BLaER1 treated with 17β-estradiol and CSF1 and Interleukin-3, amounts not matched to agents 10 nM and 100 nM (cell line): ENCODE results near the gene MAN2A1.

Experiments used
- H3K27ac ChIP-seq, 11 experiments: shearing (Covaris generic); formaldehyde crosslinking; 2 replicates each; pipeline ENCODE4 v1.8.1; 2022
- H3K27me3 ChIP-seq, 11 experiments: shearing (Covaris generic); formaldehyde crosslinking; 2 replicates each; pipeline ENCODE4 v1.8.1; 2022
- H3K36me3 ChIP-seq, 11 experiments: shearing (Covaris generic); formaldehyde crosslinking; 2 replicates each; pipeline ENCODE4 v1.8.1; 2022
- H3K4me1 ChIP-seq, 10 experiments: shearing (Covaris generic); formaldehyde crosslinking; 2 replicates each; pipeline ENCODE4 v1.8.1; 2022
- H3K4me2 ChIP-seq, 11 experiments: shearing (Covaris generic); formaldehyde crosslinking; 2 replicates each; pipeline ENCODE4 v1.8.1; 2022
- H3K4me3 ChIP-seq, 10 experiments: shearing (Covaris generic); formaldehyde crosslinking; 2 replicates each; pipeline ENCODE4 v1.8.1; 2022
- H3K9ac ChIP-seq, 11 experiments: shearing (Covaris generic); formaldehyde crosslinking; 2 replicates each; pipeline ENCODE4 v1.8.1; 2022
- H3K9me3 ChIP-seq, 11 experiments: shearing (Covaris generic); formaldehyde crosslinking; replicated peaks in 1 of 11; 2 replicates each; pipeline ENCODE4 v1.8.1; 2022
- H4K20me1 ChIP-seq, 11 experiments: shearing (Covaris generic); formaldehyde crosslinking; 2 replicates each; pipeline ENCODE4 v1.8.1; 2022
- Cebpa-rat ChIP-seq, 11 experiments: shearing (Covaris generic); IDR thresholded peaks; 2 replicates each; pipeline ENCODE4 v1.8.1; 2022

Gene MAN2A1

GRCh38 chr5:109695005-109695926 lies 5.5 kb downstream of the MAN2A1 start:
- Histone ChIP-seq H3K27ac (peak overlapping the region in 9 of 11 experiments; percentile 7 to 55 (median 35); a peak in 14 of 22 replicates), H3K9ac (peak overlapping the region in 4 of 11 experiments; percentile 13 to 32 (median 22); a peak in 5 of 22 replicates), H3K36me3 (peaks cover 0 to 30% (median 18%) of the 10 kb centered on the region in 11 experiments; a peak in 16 of 22 replicates), H3K9me3 (peaks cover 0 to 23% (median 14%) of the 10 kb centered on the region in 11 experiments; a peak in 13 of 22 replicates), H3K27me3 (no peaks in the 10 kb centered on the region), H3K4me3 (peak overlapping the region in 1 of 10 experiments; percentile 12; a peak in 1 of 20 replicates), H4K20me1 (peaks cover 13 to 95% (median 42%) of the 10 kb centered on the region in 11 experiments; a peak in 20 of 22 replicates), H3K4me1 (peaks cover 56 to 71% (median 62%) of the 10 kb centered on the region in 10 experiments), H3K4me2 (peak overlapping the region; percentile 38 to 93 (median 72))
- TF ChIP-seq Cebpa-rat (IDR thresholded peaks at IDR 0.05), result no peak

DNA sequence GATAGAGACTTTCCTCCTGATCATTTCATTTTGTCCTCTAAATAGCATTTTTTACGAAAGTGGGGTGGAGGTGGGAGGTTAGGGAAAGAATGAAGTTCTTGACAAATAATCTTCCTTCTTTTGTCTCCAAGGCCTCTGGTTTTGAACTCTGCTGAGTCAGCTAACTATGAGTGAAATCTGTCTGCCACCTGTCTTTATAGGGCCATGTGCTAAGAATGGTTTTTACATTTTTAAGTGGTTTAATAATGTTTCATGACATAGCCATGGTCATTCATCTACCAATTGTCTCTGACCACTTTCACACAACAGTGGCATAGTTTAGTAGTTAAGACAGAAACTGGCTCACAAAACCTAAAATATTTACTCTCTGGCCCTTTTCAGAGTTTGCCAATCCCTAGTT lies 7.6 kb downstream of the MAN2A1 start:
- H3K9me3 ChIP-seq, result peaks cover 0 to 23% (median 14%) of the 10 kb centered on the region in 11 experiments; a peak in 13 of 22 replicates
- H3K36me3 ChIP-seq, result peaks cover 5 to 42% (median 21%) of the 10 kb centered on the region in 11 experiments; a peak in 16 of 22 replicates
- H4K20me1 ChIP-seq, result peaks cover 6 to 95% (median 37%) of the 10 kb centered on the region in 11 experiments; a peak in 20 of 22 replicates
- no peak overlapping the region for H3K9ac ChIP-seq
- no peak for TF ChIP-seq Cebpa-rat (IDR thresholded peaks at IDR 0.05)
- no peaks in the 10 kb centered on the region for H3K27me3 ChIP-seq
- no peak overlapping the region for H3K27ac ChIP-seq
- peak overlapping the region in 1 of 11 experiments; percentile 39; a peak in 2 of 22 replicates for H3K4me2 ChIP-seq
- H3K4me1 ChIP-seq, result peaks cover 51 to 65% (median 57%) of the 10 kb centered on the region in 10 experiments
- H3K4me3 ChIP-seq, result no peak overlapping the region

GRCh38 chr5:109700516-109701153 lies 10.9 kb downstream of the MAN2A1 start:
- Histone ChIP-seq H3K4me3 (no peak overlapping the region), H3K36me3 (peaks cover 7 to 50% (median 25%) of the 10 kb centered on the region in 11 experiments; a peak in 18 of 22 replicates), H3K4me1 (peaks cover 20 to 36% (median 26%) of the 10 kb centered on the region in 10 experiments; a peak in 19 of 20 replicates), H3K9ac (0 out of 22 replicates have a peak overlapping the region, but pooled peaks of 2 of the 11 experiments have one; percentile 0 to 22), H3K27ac (peak overlapping the region in 7 of 11 experiments; percentile 3 to 57 (median 32); a peak in 9 of 22 replicates), H4K20me1 (peaks cover 0 to 95% (median 19%) of the 10 kb centered on the region in 11 experiments; a peak in 17 of 22 replicates), H3K27me3 (no peaks in the 10 kb centered on the region), H3K9me3 (peaks cover 0 to 25% (median 14%) of the 10 kb centered on the region in 11 experiments; a peak in 13 of 22 replicates), H3K4me2 (peak overlapping the region in 10 of 11 experiments; percentile 15 to 64 (median 54); a peak in 17 of 22 replicates)
- no peak for TF ChIP-seq Cebpa-rat (IDR thresholded peaks at IDR 0.05)

GRCh38 chr5:109701252-109701651 lies 11.5 kb downstream of the MAN2A1 start:
- Histone ChIP-seq H3K4me2 (no peak overlapping the region), H3K27me3 (no peaks in the 10 kb centered on the region), H3K9me3 (peaks cover 0 to 31% (median 14%) of the 10 kb centered on the region in 11 experiments; a peak in 13 of 22 replicates), H3K9ac (no peak overlapping the region), H3K27ac (no peak overlapping the region), H3K36me3 (peaks cover 7 to 55% (median 28%) of the 10 kb centered on the region in 11 experiments; a peak in 18 of 22 replicates), H4K20me1 (peaks cover 0 to 95% (median 19%) of the 10 kb centered on the region in 11 experiments; a peak in 16 of 22 replicates), H3K4me3 (no peak overlapping the region), H3K4me1 (peaks cover 13 to 30% (median 19%) of the 10 kb centered on the region in 10 experiments; a peak in 19 of 20 replicates)
- TF ChIP-seq Cebpa-rat (IDR thresholded peaks at IDR 0.05), result no peak

DNA sequence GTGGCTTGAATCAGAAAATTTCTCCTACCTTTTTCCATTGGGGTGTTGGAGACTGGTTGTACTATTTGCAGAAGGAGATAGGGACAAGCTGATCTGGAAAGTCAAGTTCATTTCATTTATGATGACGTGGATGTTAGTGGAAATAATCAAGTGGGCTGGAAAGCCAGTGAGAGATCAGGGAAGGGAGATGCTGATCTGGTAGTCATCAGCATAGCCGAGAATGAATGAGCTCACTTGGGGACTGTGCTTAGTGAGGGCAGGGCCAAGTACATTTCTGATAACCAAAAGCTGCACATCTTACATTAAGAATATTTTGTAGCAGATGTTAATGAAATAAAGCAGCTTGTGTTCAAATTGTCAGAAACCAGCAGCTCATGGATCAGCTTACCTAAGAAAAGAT lies 12.1 kb downstream of the MAN2A1 start:
- peaks cover 11 to 25% (median 15%) of the 10 kb centered on the region in 10 experiments; a peak in 19 of 20 replicates for H3K4me1 ChIP-seq
- no peak overlapping the region for H3K27ac ChIP-seq
- H4K20me1 ChIP-seq, result peaks cover 0 to 95% (median 20%) of the 10 kb centered on the region in 11 experiments; a peak in 16 of 22 replicates
- H3K36me3 ChIP-seq, result peaks cover 7 to 57% (median 30%) of the 10 kb centered on the region in 11 experiments; a peak in 18 of 22 replicates
- H3K27me3 ChIP-seq, result no peaks in the 10 kb centered on the region
- no peak overlapping the region for H3K4me2 ChIP-seq
- H3K4me3 ChIP-seq, result no peak overlapping the region
- no peak overlapping the region for H3K9ac ChIP-seq
- no peak for TF ChIP-seq Cebpa-rat (IDR thresholded peaks at IDR 0.05)
- peaks cover 0 to 29% (median 14%) of the 10 kb centered on the region in 11 experiments; a peak in 13 of 22 replicates for H3K9me3 ChIP-seq

GRCh38 chr5:109703166-109703565 lies 13.4 kb downstream of the MAN2A1 start:
- Histone ChIP-seq H4K20me1 (peaks cover 0 to 95% (median 34%) of the 10 kb centered on the region in 11 experiments; a peak in 16 of 22 replicates), H3K9me3 (peaks cover 0 to 23% (median 10%) of the 10 kb centered on the region in 11 experiments; a peak in 13 of 22 replicates), H3K27me3 (no peaks in the 10 kb centered on the region), H3K4me1 (peaks cover 11 to 19% (median 15%) of the 10 kb centered on the region in 10 experiments; a peak in 19 of 20 replicates), H3K4me3 (no peak overlapping the region), H3K4me2 (no peak overlapping the region), H3K27ac (no peak overlapping the region), H3K36me3 (peaks cover 7 to 60% (median 31%) of the 10 kb centered on the region in 11 experiments; a peak in 20 of 22 replicates), H3K9ac (no peak overlapping the region)
- no peak for TF ChIP-seq Cebpa-rat (IDR thresholded peaks at IDR 0.05)

DNA sequence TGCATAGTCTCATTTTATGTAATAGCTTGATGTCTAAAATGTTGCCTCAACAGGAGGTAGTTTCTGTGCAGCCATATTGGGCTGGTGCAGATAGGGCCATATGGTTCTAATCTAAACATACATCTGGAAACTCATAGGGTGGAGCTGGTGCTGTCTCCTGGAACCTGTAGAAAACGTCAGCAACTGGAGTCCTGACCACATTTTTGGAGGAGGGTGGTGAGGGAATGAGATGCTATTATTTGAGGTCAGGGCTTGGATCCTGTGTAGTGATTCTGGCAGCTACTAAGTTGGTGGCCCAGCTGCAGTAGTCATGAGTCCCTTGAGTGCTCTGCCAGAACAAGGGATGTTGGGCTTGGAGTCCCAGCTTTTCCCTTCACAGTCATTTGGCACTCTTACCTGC lies 14.1 kb downstream of the MAN2A1 start:
- Histone ChIP-seq H3K9ac (no peak overlapping the region), H3K4me1 (peaks cover 11 to 19% (median 15%) of the 10 kb centered on the region in 10 experiments; a peak in 19 of 20 replicates), H4K20me1 (peaks cover 3 to 96% (median 41%) of the 10 kb centered on the region in 11 experiments; a peak in 17 of 22 replicates), H3K36me3 (peaks cover 3 to 59% (median 31%) of the 10 kb centered on the region in 11 experiments; a peak in 19 of 22 replicates), H3K4me2 (no peak overlapping the region), H3K27me3 (no peaks in the 10 kb centered on the region), H3K4me3 (no peak overlapping the region), H3K27ac (no peak overlapping the region), H3K9me3 (peaks cover 0 to 18% (median 4%) of the 10 kb centered on the region in 11 experiments; a peak in 9 of 22 replicates)
- TF ChIP-seq Cebpa-rat (IDR thresholded peaks at IDR 0.05), result no peak
